H1 (cell line): ENCODE results near the gene DRD1. TPM values are rescaled to one million over a fixed set of nuclear protein-coding genes. Genes with fewer than 3 reads are reported as not detected.

Experiments used
- CTCF ChIA-PET: fragments of 300-600 bp; sonication (Branson Sonifier 250); formaldehyde crosslinking; loops from one replicate; lab custom pipeline; 2021; ENCODE audit not compliant: partially characterized antibody; lab: Charles Lee
- POLR2A ChIA-PET: fragments of 300-600 bp; sonication (Branson Sonifier 250); formaldehyde crosslinking; loops from one replicate; lab custom pipeline; 2021; ENCODE audit warnings: inconsistent platforms; ENCODE audit not compliant: partially characterized antibody; lab: Charles Lee
- DNase-seq, 2 experiments: peaks; one replicate each; pipeline versions ENCODE4 v3.0.0 to v3.0.0-alpha.2; 2010 to 2022; ENCODE audit warnings: low spot score in 2 of 2, low read depth in 1 of 2, mixed read lengths in 1 of 2
- FAIRE-seq: peaks from 2 replicates; lab custom pipeline; 2011; peaks lifted over from hg19 to GRCh38; lab: Jason Lieb, UNC
- H2AFZ ChIP-seq: 2 replicates; pipeline ENCODE4 v1.8.1; 2012; ENCODE audit warnings: low read length, inconsistent platforms
- H2AK5ac ChIP-seq: 2 replicates; pipeline ENCODE4 v1.6.1; 2013; ENCODE audit warnings: low read depth, low read length
- H2BK120ac ChIP-seq: replicated peaks from 2 replicates; pipeline ENCODE3; 2013; ENCODE audit warnings: low read depth, low read length, inconsistent platforms
- H2BK12ac ChIP-seq: 2 replicates; pipeline ENCODE4 v1.6.1; 2013; ENCODE audit warnings: low read depth, low read length
- H2BK15ac ChIP-seq: 2 replicates; pipeline ENCODE4 v1.6.1; 2013; ENCODE audit warnings: low read length
- H2BK20ac ChIP-seq: 2 replicates; pipeline ENCODE4 v1.6.1; 2013; ENCODE audit warnings: low read length
- H2BK5ac ChIP-seq: 2 replicates; pipeline ENCODE4 v1.6.1; 2013; ENCODE audit warnings: low read depth, low read length
- H3K14ac ChIP-seq: 2 replicates; pipeline ENCODE4 v1.6.1; 2013; ENCODE audit warnings: inconsistent platforms; ENCODE audit not compliant: insufficient read length
- H3K18ac ChIP-seq: 2 replicates; pipeline ENCODE4 v1.6.1; 2013; ENCODE audit warnings: low read length; ENCODE audit errors: extremely low read depth
- H3K23ac ChIP-seq: 2 replicates; pipeline ENCODE4 v1.6.1; 2013; ENCODE audit warnings: inconsistent platforms; ENCODE audit not compliant: insufficient read length
- H3K23me2 ChIP-seq: 2 replicates; pipeline ENCODE4 v1.6.1; 2013; ENCODE audit warnings: low read depth, low read length
- H3K27ac ChIP-seq: 2 replicates; pipeline ENCODE4 v1.6.1; 2011; ENCODE audit warnings: low read depth, low read length, inconsistent platforms
- H3K27me3 ChIP-seq, 4 experiments: replicated peaks in 1 of 4; 1 replicate in 1 of 4; 2 replicates in 3 of 4; pipeline versions ENCODE4 v1.6.1 to v1.8.1; 2011 to 2013; ENCODE audit warnings: low read length in 3 of 4, mild to moderate bottlenecking in 3 of 4, inconsistent platforms in 2 of 4, mixed read lengths in 2 of 4, moderate library complexity in 1 of 4; ENCODE audit not compliant: control insufficient read depth in 3 of 4, insufficient read depth in 3 of 4; ENCODE audit errors: extremely low read depth in 1 of 4
- H3K36me3 ChIP-seq, 4 experiments: 2 replicates each; pipeline versions ENCODE4 v1.6.1 to v1.8.1; 2011 to 2013; ENCODE audit warnings: mild to moderate bottlenecking in 4 of 4, low read length in 3 of 4, moderate library complexity in 2 of 4, control low read depth in 1 of 4, inconsistent platforms in 1 of 4; ENCODE audit not compliant: insufficient read depth in 4 of 4, control insufficient read depth in 2 of 4
- H3K4ac ChIP-seq: replicated peaks from 2 replicates; pipeline ENCODE3; 2013; ENCODE audit warnings: low read length, low read depth, mixed read lengths, inconsistent platforms; ENCODE audit not compliant: insufficient read length
- H3K4me1 ChIP-seq, 4 experiments: replicated peaks in 1 of 4; 1 replicate in 1 of 4; 2 replicates in 3 of 4; pipeline versions ENCODE4 v1.6.1 to v1.8.1; 2011 to 2013; ENCODE audit warnings: low read length in 3 of 4, inconsistent platforms in 2 of 4, mixed read lengths in 1 of 4; ENCODE audit not compliant: insufficient read depth in 4 of 4, control insufficient read depth in 3 of 4
- H3K4me2 ChIP-seq, 2 experiments: 2 replicates each; pipeline versions ENCODE4 v1.6.1 to v1.8.1; 2011 to 2013; ENCODE audit warnings: low read depth in 2 of 2, low read length in 2 of 2, control low read depth in 1 of 2, inconsistent platforms in 1 of 2, mild to moderate bottlenecking in 1 of 2; ENCODE audit not compliant: insufficient read depth in 1 of 2
- H3K4me3 ChIP-seq, 4 experiments: fragments of 200-600, 300-600 bp in 1 of 4; sonication (generic), shearing (Covaris generic), sonication (Bioruptor Twin) in 1 of 4; 2 replicates each; pipeline versions ENCODE4 v1.5.1 to v1.8.1; 2011 to 2016; ENCODE audit warnings: low read length in 4 of 4, low read depth in 3 of 4, control low read depth in 2 of 4, inconsistent platforms in 2 of 4, mild to moderate bottlenecking in 2 of 4, mixed read lengths in 1 of 4, moderate library complexity in 1 of 4; ENCODE audit not compliant: insufficient read depth in 2 of 4; ENCODE audit errors: extremely low read depth in 1 of 4
- H3K56ac ChIP-seq: replicated peaks from 2 replicates; pipeline ENCODE3; 2013; ENCODE audit warnings: low read depth, mild to moderate bottlenecking, mixed read lengths, low read length, inconsistent platforms; ENCODE audit not compliant: insufficient read length
- H3K79me1 ChIP-seq: 2 replicates; pipeline ENCODE4 v1.6.1; 2013; ENCODE audit warnings: low read depth, low read length, control low read depth
- H3K79me2 ChIP-seq, 2 experiments: 2 replicates each; pipeline versions ENCODE4 v1.6.1 to v1.8.1; 2012 to 2013; ENCODE audit warnings: low read length in 2 of 2, mild to moderate bottlenecking in 2 of 2, inconsistent platforms in 1 of 2; ENCODE audit not compliant: insufficient read depth in 2 of 2, control insufficient read depth in 1 of 2
- H3K9ac ChIP-seq, 4 experiments: replicated peaks in 1 of 4; 1 replicate in 1 of 4; 2 replicates in 3 of 4; pipeline versions ENCODE4 v1.6.1 to v1.8.1; 2011 to 2013; ENCODE audit warnings: low read depth in 3 of 4, low read length in 3 of 4, control low read depth in 2 of 4, mild to moderate bottlenecking in 2 of 4, moderate library complexity in 2 of 4, inconsistent platforms in 1 of 4; ENCODE audit errors: extremely low read depth in 1 of 4
- H3K9me3 ChIP-seq, 2 experiments: 2 replicates each; pipeline versions ENCODE4 v1.6.1 to v1.8.1; 2012 to 2013; ENCODE audit warnings: mild to moderate bottlenecking in 2 of 2, moderate library complexity in 2 of 2, control low read depth in 1 of 2, inconsistent platforms in 1 of 2, low read depth in 1 of 2, low read length in 1 of 2, mixed read lengths in 1 of 2; ENCODE audit not compliant: insufficient read depth in 2 of 2
- H4K20me1 ChIP-seq, 2 experiments: replicated peaks in 1 of 2; 2 replicates each; pipeline versions ENCODE3 to v1.8.1; 2011 to 2013; ENCODE audit warnings: inconsistent platforms in 2 of 2, low read length in 2 of 2, mild to moderate bottlenecking in 1 of 2; ENCODE audit not compliant: insufficient read depth in 2 of 2, control insufficient read depth in 1 of 2
- H4K5ac ChIP-seq: 2 replicates; pipeline ENCODE4 v1.6.1; 2013; ENCODE audit warnings: low read length, low read depth, mixed read lengths, inconsistent platforms; ENCODE audit not compliant: insufficient read length
- H4K8ac ChIP-seq: 2 replicates; pipeline ENCODE4 v1.8.0; 2013; ENCODE audit warnings: mild to moderate bottlenecking, moderate library complexity, low read length, inconsistent platforms; ENCODE audit not compliant: insufficient read depth; ENCODE audit errors: extremely low read depth
- H4K91ac ChIP-seq: replicated peaks from 2 replicates; pipeline ENCODE3; 2013; ENCODE audit warnings: low read length, mixed read lengths, inconsistent platforms; ENCODE audit not compliant: insufficient read length
- HDAC6 ChIP-seq: IDR thresholded peaks from one replicate; pipeline ENCODE4 v1.7.1; 2012; ENCODE audit warnings: low read depth, mild to moderate bottlenecking, inconsistent platforms, low read length, moderate library complexity
- KDM1A ChIP-seq: fragments of 200-600, 300-600 bp; sonication (generic); IDR thresholded peaks from 2 replicates; pipeline ENCODE4 v1.7.1; 2016; ENCODE audit warnings: mild to moderate bottlenecking, low read length, borderline replicate concordance
- WGBS, 2 experiments: shearing (Covaris generic) in 1 of 2; methylation state at CpG; one replicate each; pipeline versions ENCODE4 v1.1.6 to v1.1.7; 2013 to 2015; ENCODE audit warnings: low lambda C conversion rate in 2 of 2, mixed read lengths in 2 of 2, inconsistent platforms in 1 of 2, low coverage in 1 of 2, missing lambda C conversion rate in 1 of 2; ENCODE audit not compliant: insufficient replicate concordance in 2 of 2, insufficient coverage in 1 of 2, insufficient read length in 1 of 2; ENCODE audit errors: extremely low coverage in 1 of 2, missing lambda C conversion rate in 1 of 2; 5-methylcytosine and 5-hydroxymethylcytosine counted together
- polyA plus RNA-seq, 7 experiments: library from polyadenylated mRNA; depleted of rRNA in 3 of 7; stranded (reverse) in 5 of 7; unstranded in 2 of 7; fragments of >200 nt in 5 of 7; fragments of 200-250 nt in 2 of 7; gene quantifications; 1 replicate in 5 of 7; 2 replicates in 1 of 7; 4 replicates in 1 of 7; pipeline versions ENCODE4 v1.2.1 to v1.2.3, GENCODE V29; 2011 to 2013; ENCODE audit warnings: missing spikeins in 2 of 7, mixed read lengths in 2 of 7
- total RNA-seq: library from RNA; stranded (reverse); fragmentation: NEBNext Ultra II Directional; extraction: Animal tissue kit (Norgen Biotek cat#: 25700); gene quantifications from 2 replicates; pipeline ENCODE4 v1.2.1, GENCODE V29; 2021

The DRD1 gene
- total and polyA plus RNA-seq, 2 of the 8 experiments (the other 6 are each of a cell fraction or from before 2014, with no cell fraction given) = 0.03 to 0.19 TPM

- H3K4me1 ChIP-seq = no peaks in the 10 kb centered on the region
- H2BK15ac ChIP-seq = no peak overlapping the region
- peaks cover 12% of the 10 kb centered on the region for H3K79me1 ChIP-seq
- no peak overlapping the region for H2AK5ac ChIP-seq
- peaks cover 10 to 16% of the 10 kb centered on the region in 2 experiments for H4K20me1 ChIP-seq
- no peak overlapping the region for H3K9ac ChIP-seq
- no peak for FAIRE-seq
- no peak overlapping the region for H3K4ac ChIP-seq
- H4K91ac ChIP-seq = no peak overlapping the region
- no peaks in the 10 kb centered on the region for H3K27me3 ChIP-seq
- no peaks in the 10 kb centered on the region for H3K23me2 ChIP-seq
- no peak overlapping the region for H2AFZ ChIP-seq
- H3K27ac ChIP-seq = no peak overlapping the region
- H3K4me2 ChIP-seq = no peak overlapping the region
- CTCF ChIA-PET = interaction anchor here (0.6 to 1.4 kb wide), 4 partner anchors 26 to 1070 kb away, joined by 3 to 4 read pairs (median 4); no protein-coding TSS in a partner anchor
- H3K56ac ChIP-seq = no peak overlapping the region
- H3K18ac ChIP-seq = no peak overlapping the region
- H3K36me3 ChIP-seq = peaks cover 8 to 40% (median 29%) of the 10 kb centered on the region in 4 experiments
- H3K9me3 ChIP-seq = no peaks in the 10 kb centered on the region
- POLR2A ChIA-PET = interaction anchor here (1.2 kb wide), 1 partner anchor 12 kb away, joined by 3 read pairs; no protein-coding TSS in a partner anchor
- no peak overlapping the region for H4K8ac ChIP-seq
- peaks cover 5 to 54% of the 10 kb centered on the region in 2 experiments for H3K79me2 ChIP-seq
- H2BK20ac ChIP-seq = no peak overlapping the region
- H2BK5ac ChIP-seq = no peak overlapping the region
- H2BK12ac ChIP-seq = no peak overlapping the region
- no peak for TF ChIP-seq KDM1A
- TF ChIP-seq HDAC6 = no peak
- no peak overlapping the region for H4K5ac ChIP-seq
- H3K23ac ChIP-seq = no peak overlapping the region
- H2BK120ac ChIP-seq = no peak overlapping the region
- no peak overlapping the region for H3K14ac ChIP-seq
- no peak for DNase-seq
- no peak overlapping the region for H3K4me3 ChIP-seq
- 92% methylated on average over 5 of the region's 6 CpGs; no CpG with 5 or more reads in 1 of the 2 experiments for WGBS, 2 experiments
Observed at GRCh38 chr5:175491223-175491622, 47.2 kb upstream of the DRD1 start.
